GM03348 (cell line): Measurements from ENCODE around the gene TMEM131.
"Not testable (repeated sequence)": the region's sequence is repeated elsewhere in the genome, so short reads cannot be mapped to it uniquely, and the experiment has no call there.

Experiments used
- DNase-seq: peaks from one replicate; pipeline ENCODE4 v3.0.0; 2012; ENCODE audit warnings: low spot score

Gene TMEM131

GRCh38 chr2:98022067-98022466 lies 26.3 kb upstream of the TMEM131 start:
- not testable (repeated sequence) for DNase-seq

- no peak for DNase-seq
Observed at GRCh38 chr2:98020992-98021713, 25.4 kb upstream of the TMEM131 start.

DNA sequence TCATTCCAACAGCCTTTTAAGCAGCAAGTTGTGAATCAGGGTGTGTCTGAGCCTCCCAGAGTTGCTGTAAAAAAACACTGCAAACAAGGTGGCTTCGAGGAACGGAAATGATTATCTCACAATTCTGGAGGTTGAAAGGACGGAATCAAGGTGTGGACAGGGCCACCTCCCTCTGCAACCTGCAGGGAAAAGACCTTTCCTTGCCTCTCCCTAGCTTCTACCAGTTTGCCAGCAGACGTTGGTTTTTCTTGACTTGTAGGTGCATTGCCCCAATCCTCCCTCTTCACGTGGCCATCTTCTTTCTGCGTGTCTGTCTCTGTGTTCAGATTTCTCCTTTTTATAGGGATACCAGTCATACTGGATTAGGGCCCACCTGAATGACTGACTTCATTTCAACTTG lies 24.8 kb upstream of the TMEM131 start:
- DNase-seq: no peak

DNA sequence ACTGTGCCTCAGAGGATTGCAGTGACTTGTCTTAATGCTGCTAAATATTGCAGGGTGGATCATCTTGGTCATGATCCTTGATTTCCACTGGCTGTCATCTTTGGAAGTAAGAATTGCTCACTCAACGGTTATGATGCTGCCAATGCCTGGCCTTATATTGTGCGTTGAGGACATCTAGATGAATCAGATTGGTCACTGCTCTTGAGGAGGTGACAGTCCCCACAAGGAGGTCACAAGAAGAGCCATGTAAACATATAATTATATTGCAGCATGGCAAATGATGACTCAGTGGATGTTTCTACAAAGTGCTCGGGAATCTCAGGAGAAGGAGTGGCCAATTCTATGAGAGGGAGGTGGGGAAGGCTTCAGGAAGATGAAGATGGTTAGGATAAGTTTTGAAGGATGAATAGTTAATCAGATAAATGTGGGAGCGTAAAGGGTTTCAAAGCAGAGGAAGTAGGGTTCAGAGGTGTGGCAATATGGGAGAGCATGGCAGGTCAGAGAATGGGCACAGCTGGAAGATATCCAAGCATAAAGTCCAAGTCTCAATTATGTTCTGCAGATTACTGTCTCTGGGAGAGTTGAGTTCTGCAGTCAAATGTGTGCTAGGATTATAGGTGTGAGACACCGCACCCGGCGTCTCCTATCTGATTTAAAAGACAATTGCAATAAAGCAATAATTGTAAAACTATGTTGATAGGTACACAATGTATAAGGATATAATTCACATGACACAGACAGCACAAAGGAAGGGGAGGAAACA lies 21.3 kb upstream of the TMEM131 start:
- no peak for DNase-seq

DNA sequence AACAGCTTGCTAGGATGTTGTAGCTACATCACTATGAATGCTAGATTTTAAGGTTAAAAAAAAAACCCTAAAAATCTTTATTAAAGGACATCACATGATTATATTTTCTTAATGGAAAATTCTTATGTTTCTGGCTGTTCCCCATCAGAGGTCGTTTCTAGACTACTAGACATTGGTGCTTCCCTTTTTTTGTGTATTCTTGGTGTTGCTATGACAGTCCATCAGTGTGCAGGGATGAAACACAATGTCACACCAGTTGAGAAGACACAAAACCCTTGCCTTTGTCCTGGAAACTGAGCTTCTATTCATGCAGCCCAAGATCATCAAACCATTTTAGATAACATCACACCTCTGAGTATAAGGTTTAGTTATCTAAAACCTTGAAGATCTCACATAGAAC lies 19.9 kb upstream of the TMEM131 start:
- DNase-seq: no peak

- DNase-seq: no peak
Observed at GRCh38 chr2:98014379-98014778, 18.6 kb upstream of the TMEM131 start.

GRCh38 chr2:98013407-98014042 lies 17.8 kb upstream of the TMEM131 start:
- DNase-seq: no peak

- no peak for DNase-seq
Observed at GRCh38 chr2:98012561-98012991, 16.8 kb upstream of the TMEM131 start.

DNA sequence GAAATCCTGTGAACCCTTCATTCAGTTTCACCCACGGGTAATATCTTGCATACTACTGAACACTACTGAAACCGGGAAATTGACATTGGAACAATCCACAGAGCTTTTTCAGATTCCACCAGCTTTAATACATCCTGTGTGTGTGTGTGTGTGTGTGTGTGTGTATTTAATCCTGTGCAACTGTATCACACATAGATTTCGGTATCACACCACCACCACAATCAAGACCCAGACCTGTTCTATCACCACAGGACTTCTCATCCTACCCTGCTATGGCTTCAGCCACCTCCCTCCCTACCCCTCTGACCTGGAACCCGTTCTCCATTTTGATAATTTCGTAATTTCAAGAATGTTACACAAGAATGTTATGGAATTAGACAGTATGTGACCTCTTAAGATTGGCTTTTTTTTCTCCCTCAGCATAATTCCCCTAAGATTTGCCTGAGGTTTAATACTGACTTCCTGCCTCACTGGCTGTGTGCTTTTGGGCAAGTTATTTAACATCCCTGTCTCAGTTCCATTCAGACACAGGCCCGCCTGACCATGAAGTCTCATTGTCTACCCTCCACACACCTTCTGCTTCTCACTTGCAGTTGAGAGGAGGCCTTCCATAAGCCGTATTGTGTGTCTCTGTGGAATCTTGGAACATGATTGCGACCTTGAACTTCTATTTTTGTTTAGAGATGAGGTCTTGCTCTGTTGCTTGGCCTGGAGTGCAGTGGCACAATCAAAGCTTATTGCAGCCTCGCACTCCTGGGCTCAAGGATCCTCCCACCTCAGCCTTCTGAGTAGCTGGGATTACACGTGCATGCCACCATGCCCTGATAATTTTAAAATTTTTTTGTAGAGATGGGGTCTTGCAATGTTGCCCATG lies 14.4 kb upstream of the TMEM131 start:
- no peak for DNase-seq

GRCh38 chr2:98008415-98008814 lies 12.7 kb upstream of the TMEM131 start:
- DNase-seq: no peak

DNA sequence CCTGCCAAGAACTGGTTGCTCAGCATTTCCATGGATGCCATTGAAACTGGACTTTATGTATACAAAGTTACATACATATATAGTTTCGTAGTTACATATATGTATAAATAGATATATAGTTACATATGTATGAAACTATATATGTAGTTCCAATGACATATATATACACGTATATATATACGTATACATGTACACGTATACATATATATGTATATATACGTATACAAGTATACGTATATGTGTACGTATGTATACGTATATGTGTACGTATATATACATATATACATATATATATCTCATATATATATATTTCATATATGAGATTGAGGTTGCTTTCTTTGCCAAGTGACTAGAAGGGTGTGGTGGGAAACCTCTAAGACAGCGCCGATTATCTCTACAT lies 10.6 kb upstream of the TMEM131 start:
- no peak for DNase-seq

GRCh38 chr2:98004613-98005012 lies 8.9 kb upstream of the TMEM131 start:
- no peak for DNase-seq

DNA sequence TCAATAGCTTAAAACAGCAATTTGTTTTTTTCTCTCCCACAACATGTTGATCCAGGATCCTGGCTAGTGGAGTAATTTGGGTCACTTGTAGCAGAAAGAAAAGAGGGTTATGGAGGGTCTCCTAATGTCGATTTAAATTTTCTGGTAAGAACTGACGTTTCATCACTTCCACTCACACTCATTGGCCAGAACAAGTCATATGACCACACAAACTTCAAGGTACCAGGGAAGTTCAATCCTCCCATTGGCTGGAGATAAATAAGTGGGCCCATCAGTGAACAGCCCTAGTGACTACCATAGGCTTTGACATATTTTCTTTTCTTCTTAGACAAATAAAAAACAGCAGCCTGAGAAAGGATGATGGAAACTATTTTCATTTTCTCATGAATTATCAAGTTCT lies 8.3 kb upstream of the TMEM131 start:
- no peak for DNase-seq

- no peak for DNase-seq
Observed at GRCh38 chr2:97999536-97999935, 3.8 kb upstream of the TMEM131 start.

DNA sequence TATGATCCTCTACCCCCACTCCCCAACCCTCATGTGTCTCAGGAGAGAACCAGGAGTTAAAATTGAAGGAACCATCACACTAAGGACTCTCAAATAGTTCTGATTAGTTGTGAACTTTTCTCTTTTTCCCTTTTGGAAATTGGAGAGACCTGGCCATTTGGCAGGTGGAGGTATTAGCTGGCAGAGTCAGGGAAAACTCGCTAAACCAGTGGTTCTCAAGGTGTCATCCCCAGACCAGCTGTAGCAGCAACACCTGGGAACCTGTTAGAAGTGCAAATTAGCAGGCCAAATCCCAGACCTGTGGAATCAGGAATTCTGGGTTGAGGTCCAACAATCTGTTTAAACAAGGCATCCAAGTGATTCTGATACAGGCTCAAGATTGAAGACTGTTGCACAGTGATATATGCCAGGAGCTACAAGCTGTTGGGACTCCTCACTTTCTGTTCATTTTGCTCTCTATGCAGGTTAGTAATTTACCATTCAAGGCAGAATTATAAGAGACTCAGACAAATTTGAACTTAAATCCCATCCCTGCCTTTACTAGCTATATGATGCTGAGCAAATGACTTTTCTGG lies 2.8 kb upstream of the TMEM131 start:
- no peak for DNase-seq

DNA sequence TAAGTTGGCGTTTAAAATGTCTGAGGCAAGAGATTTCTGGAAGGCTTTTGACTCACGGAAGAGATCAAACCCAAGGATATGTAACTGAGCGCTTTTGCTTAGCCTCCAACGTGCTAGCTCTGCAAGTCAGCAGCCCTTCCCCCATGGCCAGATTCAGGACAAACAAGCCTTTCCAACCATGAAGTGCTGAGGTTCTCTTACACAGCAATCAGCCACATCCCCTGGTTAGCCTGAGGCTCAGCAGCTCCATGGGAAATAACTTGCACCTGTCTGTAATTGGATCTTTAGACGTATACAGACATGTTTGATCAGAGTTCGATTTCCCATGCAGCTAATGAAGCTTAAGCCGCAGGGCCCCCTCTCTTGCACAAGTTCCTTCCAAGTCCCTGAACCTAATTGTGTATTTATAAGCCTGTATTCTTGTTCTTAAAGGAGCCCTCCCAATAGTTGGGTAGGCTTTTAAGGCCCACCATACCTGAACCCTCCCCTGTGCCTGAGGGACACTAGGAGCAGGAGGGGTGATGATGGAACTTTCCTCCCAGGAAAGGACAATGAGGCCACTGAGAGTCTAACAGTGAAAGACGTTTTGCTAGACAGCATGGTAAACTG lies 2.1 kb upstream of the TMEM131 start:
- no peak for DNase-seq

DNA sequence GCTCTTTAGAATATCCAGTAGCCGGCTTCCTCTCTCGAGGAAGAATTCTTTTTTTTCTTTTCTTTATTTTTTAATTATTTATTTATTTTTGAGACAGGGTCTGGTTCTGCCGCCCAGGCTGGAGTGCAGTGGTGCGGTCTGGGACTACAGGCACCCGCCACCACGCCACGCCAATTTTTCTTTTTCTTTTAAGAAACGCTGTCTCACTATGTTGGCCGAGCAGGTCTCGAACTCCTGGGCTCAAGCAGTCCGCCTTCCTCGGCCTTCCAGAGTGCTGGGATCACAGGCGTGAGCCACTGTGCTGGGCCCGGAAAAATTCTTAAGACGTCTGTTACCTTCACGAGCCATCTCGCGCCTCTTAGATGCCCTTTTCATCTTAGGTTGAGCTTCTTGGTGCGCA lies 931 bp upstream of the TMEM131 start:
- DNase-seq: no peak

GRCh38 chr2:97995026-97995733 lies 568 bp downstream of the TMEM131 start:
- peak; percentile 90 for DNase-seq

GRCh38 chr2:97994476-97994875 lies 1.3 kb downstream of the TMEM131 start:
- DNase-seq: no peak

GRCh38 chr2:97993926-97994325 lies 1.8 kb downstream of the TMEM131 start:
- DNase-seq: no peak
